MM.1S (cell line): Measurements from ENCODE around the gene GABRG3.

Experiments
- CTCF ChIP-seq: fragments of 300-600 bp; sonication (generic); IDR thresholded peaks from 2 replicates; pipeline ENCODE4 v1.5.1; 2016; ENCODE audit warnings: antibody characterized with exemption, low read length, mixed read lengths
- EZH2 ChIP-seq: fragments of 300-600 bp; sonication (generic); optimal IDR thresholded peaks from 2 replicates; pipeline ENCODE3; 2017; ENCODE audit warnings: low read depth, mild to moderate bottlenecking, antibody characterized with exemption, low read length, mixed read lengths

GRCh38 chr15:27481768-27482167, 510.8 kb downstream of the GABRG3 start:
- TF ChIP-seq EZH2 (no peak), CTCF (no peak)
